ENCODE results near the gene RNF130. TPM values are rescaled to one million over a fixed set of nuclear protein-coding genes. Genes with fewer than 3 reads are reported as not detected.

RNF130 gene
- total RNA-seq, 4 donors from 2014 or later = 34.5 to 79.5 (median 55.6) TPM

GRCh38 chr5:180072256-180072548 is 643 bp upstream of the RNF130 start:
- intact Hi-C loops (cut with DNase I; ENCODE audit: low total_unique reads) (loop anchor here (5.0 to 10.0 kb wide), 2 partner anchors 520 to 1447 kb away; partner anchors contain the start of genes CLK4 and RUFY1), in situ Hi-C loops (cut with MboI; ENCODE audit: low sequenced_read_pairs in 4 of 4) (no loop called here)
- Histone ChIP-seq H3K27ac (peak overlapping the region; percentile 91 to 98 (median 98)), H3K9me3 (no peaks in the 10 kb centered on the region), H3K4me3 (peak overlapping the region; percentile 75 to 98 (median 84)), H3K27me3 (no peaks in the 10 kb centered on the region), H3K36me3 (no peaks in the 10 kb centered on the region), H3K4me1 (peaks cover 9 to 32% of the 10 kb centered on the region in 2 donors)
- DNase-seq = no peak
- no peak for ATAC-seq
- TF ChIP-seq CTCF (IDR thresholded peaks at IDR 0.05 in 4 of 5, conservative IDR thresholded peaks at IDR 0.05 in 1 of 5) = no peak
- no peak for TF ChIP-seq POLR2A (IDR thresholded peaks at IDR 0.05)

- Histone ChIP-seq H3K27me3 (no peaks in the 10 kb centered on the region), H3K4me1 (peaks cover 9 to 32% of the 10 kb centered on the region in 2 donors), H3K27ac (peak overlapping the region; percentile 91 to 98 (median 98)), H3K9me3 (no peaks in the 10 kb centered on the region), H3K36me3 (no peaks in the 10 kb centered on the region), H3K4me3 (peak overlapping the region; percentile 71 to 98 (median 76))
- in situ Hi-C loops (cut with MboI; ENCODE audit: low sequenced_read_pairs in 4 of 4) = no loop called here
- ATAC-seq (peak; percentile 50 to 67), DNase-seq (peak; percentile 27 to 33)
- TF ChIP-seq POLR2A (IDR thresholded peaks at IDR 0.05) = no peak
- TF ChIP-seq CTCF (IDR thresholded peaks at IDR 0.05 in 4 of 5, conservative IDR thresholded peaks at IDR 0.05 in 1 of 5) = no peak
- intact Hi-C loops (cut with DNase I; ENCODE audit: low total_unique reads) = loop anchor here (2.0 to 10.0 kb wide), 5 partner anchors 162 to 1446 kb away; partner anchors contain the start of genes CLK4, HNRNPH1 and RUFY1
Observed at GRCh38 chr5:180070756-180071530, 616 bp downstream of the RNF130 start.

GRCh38 chr5:180069589-180070247 is 1.8 kb downstream of the RNF130 start:
- Histone ChIP-seq H3K4me1 (peaks cover 9 to 32% of the 10 kb centered on the region in 2 donors), H3K27ac (peak overlapping the region in 2 of 4 donors; percentile 91 to 97)
- TF ChIP-seq POLR2A (IDR thresholded peaks at IDR 0.05) (no peak), CTCF (IDR thresholded peaks at IDR 0.05 in 4 of 5, conservative IDR thresholded peaks at IDR 0.05 in 1 of 5) (no peak)

GRCh38 chr5:180068519-180069090 is 3.0 kb downstream of the RNF130 start:
- no peak overlapping the region for H3K4me3 ChIP-seq
- in situ Hi-C loops (cut with MboI; ENCODE audit: low sequenced_read_pairs in 4 of 4) = no loop called here
- no peak for TF ChIP-seq POLR2A (IDR thresholded peaks at IDR 0.05)
- TF ChIP-seq CTCF (IDR thresholded peaks at IDR 0.05 in 4 of 5, conservative IDR thresholded peaks at IDR 0.05 in 1 of 5) = no peak
- ATAC-seq (no peak), DNase-seq (no peak)
- intact Hi-C loops (cut with DNase I; ENCODE audit: low total_unique reads) = no loop called here
- no peak overlapping the region for H3K27ac ChIP-seq
- no peaks in the 10 kb centered on the region for H3K27me3 ChIP-seq
- peaks cover 9 to 32% of the 10 kb centered on the region in 2 donors for H3K4me1 ChIP-seq
- H3K9me3 ChIP-seq = no peaks in the 10 kb centered on the region
- H3K36me3 ChIP-seq = no peaks in the 10 kb centered on the region

More at GRCh38 chr5:180069589-180070247, 1.8 kb downstream of the RNF130 start:
- DNase-seq (peak; percentile 27 to 45), ATAC-seq (no peak)
- intact Hi-C loops (cut with DNase I; ENCODE audit: low total_unique reads) = loop anchor here (2.0 to 10.0 kb wide), 5 partner anchors 161 to 1445 kb away; partner anchors contain the start of genes CLK4, HNRNPH1 and RUFY1
- in situ Hi-C loops (cut with MboI; ENCODE audit: low sequenced_read_pairs in 4 of 4) = no loop called here
- H3K9me3 ChIP-seq = no peaks in the 10 kb centered on the region
- H3K36me3 ChIP-seq = no peaks in the 10 kb centered on the region
- H3K27me3 ChIP-seq = no peaks in the 10 kb centered on the region
- peak overlapping the region; percentile 71 to 98 (median 76) for H3K4me3 ChIP-seq

Data from gastrocnemius medialis (tissue), 4 donors.